Erythroblast (primary cell): Measurements from ENCODE around the gene CRHBP.

Experiments used
- GATA1 ChIP-seq: IDR thresholded peaks from 2 replicates; pipeline ENCODE4 v1.6.1; 2011; ENCODE audit warnings: low read depth, mild to moderate bottlenecking, control low read depth, low read length, moderate library complexity
- POLR2A ChIP-seq: IDR thresholded peaks from 2 replicates; pipeline ENCODE4 v1.6.1; 2011; ENCODE audit warnings: mild to moderate bottlenecking, low read length

DNA sequence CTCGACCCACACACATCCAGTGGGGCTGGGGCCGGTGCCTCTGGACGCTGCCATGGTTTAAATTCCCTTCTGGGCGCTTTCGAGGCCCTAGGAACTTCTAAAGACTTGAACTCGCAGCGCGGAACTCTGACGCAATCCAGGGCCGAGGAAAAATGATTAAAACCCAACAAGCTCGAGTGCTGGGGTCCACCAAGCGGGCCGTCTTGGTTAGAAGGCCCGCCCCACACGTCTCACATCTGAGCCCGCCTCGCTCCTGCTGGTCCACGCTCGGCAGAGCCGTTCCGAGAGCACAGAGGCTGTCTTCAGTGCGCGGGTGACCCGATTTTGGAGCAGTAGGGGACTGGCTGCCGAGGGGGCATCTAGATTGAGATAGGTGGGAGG is 1.5 kb downstream of the CRHBP start:
- TF ChIP-seq POLR2A (no peak), GATA1 (no peak)
